Measurements from ENCODE around the gene TBRG1. TPM values are rescaled to one million over a fixed set of nuclear protein-coding genes. Genes with fewer than 3 reads are reported as not detected.
A peak's percentile ranks its signal among the peaks of the same experiment; 100 is the strongest.

TBRG1 gene
- polyA plus RNA-seq, 3 donors: 25.9 to 41.5 (median 30.3) TPM

- DNase-seq (ENCODE audit: extremely low read depth in 1 of 11, low read depth in 9 of 11, low spot score in 4 of 11): no peak
These were observed 16.9 kb upstream of the TBRG1 start for GRCh38 chr11:124605719-124606118.

- no peak for DNase-seq (ENCODE audit: extremely low read depth in 1 of 11, low read depth in 9 of 11, low spot score in 4 of 11)
These were observed 14.5 kb upstream of the TBRG1 start for GRCh38 chr11:124608147-124608546.

GRCh38 chr11:124610295-124610694 is 12.4 kb upstream of the TBRG1 start:
- no peak for DNase-seq (ENCODE audit: extremely low read depth in 1 of 11, low read depth in 9 of 11, low spot score in 4 of 11)

DNA sequence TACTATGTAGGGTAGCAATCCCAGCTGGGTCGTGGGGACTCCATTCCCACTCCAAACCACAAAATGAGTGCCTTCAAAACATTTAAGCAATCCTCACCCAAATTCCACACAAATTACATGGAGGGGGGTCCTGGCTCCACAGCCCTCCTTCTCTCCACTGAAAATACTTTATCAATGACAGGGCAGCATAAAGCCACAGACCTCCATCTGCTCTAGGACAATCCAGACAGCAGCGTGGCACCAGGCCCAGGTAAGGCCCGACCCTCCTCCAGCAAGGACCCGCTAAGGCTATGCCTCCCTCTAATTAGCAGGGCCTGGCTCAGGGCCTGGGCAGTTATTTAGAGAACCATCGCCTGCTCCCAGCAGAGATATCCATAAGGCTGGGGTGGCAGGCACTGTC is 11.6 kb upstream of the TBRG1 start, which contains the start of gene PANX3:
TSS of gene PANX3 (plus strand) at position 365 of the 400 bp plus-strand sequence. CDS start 129 bp downstream, outside the sequence.
- no peak for DNase-seq (ENCODE audit: extremely low read depth in 1 of 11, low read depth in 9 of 11, low spot score in 4 of 11)

DNA sequence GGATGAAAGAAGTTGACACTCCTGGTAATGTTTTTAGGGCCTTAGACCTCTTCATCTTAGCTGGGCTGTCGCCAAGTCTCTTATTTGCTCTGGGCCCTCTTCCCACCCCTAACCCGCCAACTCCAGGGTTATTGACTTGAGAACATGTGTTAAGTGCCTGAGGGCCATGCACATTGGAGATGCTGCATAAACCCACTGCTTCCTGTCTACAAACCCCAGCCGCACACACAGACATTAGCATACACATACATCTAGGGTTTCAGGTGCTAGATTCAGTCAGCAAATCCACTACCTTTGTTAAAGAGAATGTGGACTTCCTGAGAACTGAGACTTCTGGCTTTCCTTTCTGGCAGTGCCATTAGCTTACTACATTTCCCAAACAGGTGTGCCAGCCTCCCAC is 10.6 kb upstream of the TBRG1 start:
- DNase-seq (ENCODE audit: extremely low read depth in 1 of 11, low read depth in 9 of 11, low spot score in 4 of 11): no peak

DNA sequence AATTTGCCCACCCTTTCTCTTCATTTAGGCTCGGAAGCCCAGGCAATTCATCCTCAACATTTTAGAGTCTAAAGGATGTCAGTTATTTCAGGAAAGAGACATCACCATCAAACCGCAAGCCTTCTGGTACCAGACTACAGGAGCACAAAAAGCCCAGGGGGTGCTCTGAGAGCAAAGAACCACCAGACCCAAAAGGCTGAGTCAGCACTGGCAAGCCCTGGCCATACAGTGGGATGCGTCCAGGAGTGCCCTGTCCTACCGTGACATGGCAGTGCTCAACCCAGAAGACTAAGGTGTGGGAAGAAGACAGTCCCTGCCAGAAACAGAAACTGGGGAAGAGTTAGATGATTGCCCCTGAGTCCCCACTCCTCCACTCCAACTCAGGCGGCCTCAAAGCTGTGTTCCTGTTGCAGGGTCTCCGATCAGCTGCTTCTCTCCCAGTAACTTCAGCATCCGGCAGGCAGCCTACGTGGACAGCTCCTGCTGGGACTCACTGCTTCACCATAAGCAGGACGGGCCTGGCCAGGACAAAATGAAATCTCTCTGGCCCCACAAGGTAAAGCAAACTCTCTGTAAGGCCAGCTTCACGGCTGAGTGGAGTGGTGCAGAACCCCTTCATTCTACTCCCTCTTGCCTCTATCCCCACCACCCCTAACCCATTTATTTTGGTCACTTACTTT is 10.0 kb upstream of the TBRG1 start:
- peak in 2 of 11 donors; percentile 13 to 14 for DNase-seq (ENCODE audit: extremely low read depth in 1 of 11, low read depth in 9 of 11, low spot score in 4 of 11)

- no peak for DNase-seq (ENCODE audit: extremely low read depth in 1 of 11, low read depth in 9 of 11, low spot score in 4 of 11)
These were observed 3.8 kb upstream of the TBRG1 start for GRCh38 chr11:124618863-124619262.

DNA sequence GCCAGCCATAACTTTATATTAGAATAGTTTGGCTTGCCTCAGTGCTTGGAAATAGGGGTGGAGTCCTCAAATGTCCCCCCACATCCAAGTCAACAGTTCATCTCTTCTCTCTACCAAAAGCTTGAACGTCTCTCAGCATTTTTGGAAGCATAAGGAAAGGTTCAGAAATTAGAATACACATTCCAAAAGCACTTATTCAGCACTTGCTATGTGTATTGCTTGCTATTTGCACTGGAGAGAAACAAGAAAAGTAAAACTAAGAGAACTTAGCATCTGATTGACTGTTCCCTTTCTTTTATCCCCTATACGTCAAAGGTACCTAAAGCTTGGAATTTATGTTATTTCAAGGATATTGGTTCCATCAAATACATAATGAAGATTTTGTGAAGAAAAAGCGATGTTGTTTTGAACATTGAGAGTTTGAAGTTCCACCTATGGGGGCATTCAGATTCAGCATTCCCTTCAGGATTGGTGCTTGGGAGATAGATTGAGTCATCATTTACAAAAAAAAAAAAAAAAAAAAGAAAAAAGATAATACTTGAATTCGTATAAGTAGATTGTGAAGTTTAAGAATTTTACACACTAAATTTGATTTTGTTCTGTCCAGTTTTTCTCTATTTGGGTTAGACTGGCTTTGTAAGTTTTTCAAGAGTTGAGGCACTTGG is 1.3 kb downstream of the TBRG1 start:
- no peak for DNase-seq (ENCODE audit: extremely low read depth in 1 of 11, low read depth in 9 of 11, low spot score in 4 of 11)

DNA sequence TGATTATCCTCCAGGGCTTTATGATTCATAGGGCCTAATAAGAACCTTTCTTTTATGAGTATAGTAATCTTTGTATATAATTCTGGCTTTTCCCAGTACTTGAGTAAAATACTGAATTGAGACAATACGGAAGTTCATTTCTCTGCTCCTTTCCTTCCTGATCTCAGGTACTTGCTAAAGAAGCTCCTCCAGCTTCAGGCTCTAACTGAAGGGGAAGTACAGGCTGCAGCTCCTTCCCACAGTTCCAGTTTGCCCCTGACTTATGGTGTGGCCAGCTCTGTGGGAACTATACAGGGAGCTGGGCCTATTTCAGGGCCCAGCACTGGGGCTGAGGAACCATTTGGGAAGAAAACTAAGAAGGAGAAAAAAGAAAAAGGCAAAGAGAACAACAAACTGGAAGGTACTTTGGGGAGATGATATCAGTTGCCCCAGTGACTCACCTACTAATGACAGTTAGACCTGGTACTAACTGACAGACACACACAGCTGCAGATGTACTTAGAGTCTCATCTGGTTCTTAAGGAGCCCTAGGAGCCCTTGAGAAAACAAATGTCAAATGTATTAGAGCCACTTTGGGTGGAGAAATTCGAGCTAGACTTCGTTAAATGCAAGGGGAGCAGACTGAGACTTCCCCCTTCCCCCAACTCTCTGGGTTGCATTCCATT is 3.0 kb downstream of the TBRG1 start:
- DNase-seq (ENCODE audit: extremely low read depth in 1 of 11, low read depth in 9 of 11, low spot score in 4 of 11): no peak

DNA sequence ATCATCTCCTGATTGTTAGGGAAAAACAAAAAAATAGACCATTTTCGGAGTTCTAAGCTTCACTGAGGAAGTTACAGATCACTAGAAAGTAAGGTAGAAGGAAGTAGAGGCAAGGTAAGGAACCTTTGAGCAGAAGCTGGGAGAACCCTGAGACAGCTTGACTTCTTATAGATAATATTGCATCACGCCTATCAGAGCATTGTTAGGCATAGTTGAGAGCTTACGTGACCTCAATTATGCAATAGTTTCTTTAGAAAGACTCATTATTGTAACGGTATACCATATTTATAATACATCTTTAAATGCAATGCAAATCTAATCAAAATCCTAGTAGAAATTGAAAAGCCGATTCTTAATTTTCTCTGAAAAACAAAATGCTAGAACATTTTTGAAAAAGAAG is 4.9 kb downstream of the TBRG1 start:
- DNase-seq (ENCODE audit: extremely low read depth in 1 of 11, low read depth in 9 of 11, low spot score in 4 of 11): no peak

GRCh38 chr11:124629961-124630360 is 7.3 kb downstream of the TBRG1 start:
- DNase-seq (ENCODE audit: extremely low read depth in 1 of 11, low read depth in 9 of 11, low spot score in 4 of 11): no peak

- DNase-seq (ENCODE audit: extremely low read depth in 1 of 11, low read depth in 9 of 11, low spot score in 4 of 11): no peak
These were observed 10.7 kb downstream of the TBRG1 start for GRCh38 chr11:124633355-124633754.

GRCh38 chr11:124635932-124636331 is 13.3 kb downstream of the TBRG1 start:
- DNase-seq (ENCODE audit: extremely low read depth in 1 of 11, low read depth in 9 of 11, low spot score in 4 of 11): peak in 1 of 11 donors; percentile 24

GRCh38 chr11:124638500-124638899 is 15.8 kb downstream of the TBRG1 start:
- DNase-seq (ENCODE audit: extremely low read depth in 1 of 11, low read depth in 9 of 11, low spot score in 4 of 11): no peak

DNA sequence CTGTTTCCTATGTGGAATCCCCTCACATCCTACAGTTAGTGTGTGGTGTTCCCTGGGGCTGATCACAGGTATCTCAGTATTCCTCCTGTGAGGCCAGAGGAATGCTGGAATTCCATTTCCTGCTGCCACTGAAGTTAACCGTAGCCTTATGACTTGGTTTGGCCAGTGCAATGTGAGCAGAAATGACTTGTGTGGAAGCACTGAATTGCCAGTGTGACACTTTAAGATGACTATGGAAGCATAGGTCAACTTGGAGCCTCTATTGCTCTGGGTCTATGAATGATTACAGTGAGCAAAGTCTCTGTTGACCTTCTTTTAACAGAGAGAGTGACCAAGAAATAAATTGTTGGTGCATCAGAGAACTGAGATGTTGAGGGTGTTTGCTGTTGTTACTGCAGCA is 16.5 kb downstream of the TBRG1 start:
- DNase-seq (ENCODE audit: extremely low read depth in 1 of 11, low read depth in 9 of 11, low spot score in 4 of 11): no peak

DNA sequence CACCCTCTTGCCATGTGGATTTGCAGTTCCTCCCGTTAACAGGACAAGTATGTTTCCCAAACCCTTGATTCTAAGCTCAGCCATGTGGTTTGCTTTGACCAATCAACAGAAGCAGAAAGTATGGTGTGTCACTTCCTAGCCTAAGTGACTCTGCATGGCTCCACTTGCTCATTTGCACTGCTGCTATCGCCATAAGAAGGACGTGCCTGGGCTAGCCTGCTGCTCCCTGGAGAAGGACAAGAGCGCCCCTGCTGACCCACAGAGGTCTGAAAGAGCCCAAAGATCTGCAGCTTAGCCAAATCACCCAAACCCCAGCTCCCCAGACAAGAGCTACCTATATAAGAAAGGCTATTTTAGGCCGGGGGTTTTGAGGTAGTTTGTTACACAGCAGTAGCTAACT is 18.0 kb downstream of the TBRG1 start:
- DNase-seq (ENCODE audit: extremely low read depth in 1 of 11, low read depth in 9 of 11, low spot score in 4 of 11): no peak

- DNase-seq (ENCODE audit: extremely low read depth in 1 of 11, low read depth in 9 of 11, low spot score in 4 of 11): no peak
These were observed 20.0 kb downstream of the TBRG1 start for GRCh38 chr11:124642628-124643027.

DNA sequence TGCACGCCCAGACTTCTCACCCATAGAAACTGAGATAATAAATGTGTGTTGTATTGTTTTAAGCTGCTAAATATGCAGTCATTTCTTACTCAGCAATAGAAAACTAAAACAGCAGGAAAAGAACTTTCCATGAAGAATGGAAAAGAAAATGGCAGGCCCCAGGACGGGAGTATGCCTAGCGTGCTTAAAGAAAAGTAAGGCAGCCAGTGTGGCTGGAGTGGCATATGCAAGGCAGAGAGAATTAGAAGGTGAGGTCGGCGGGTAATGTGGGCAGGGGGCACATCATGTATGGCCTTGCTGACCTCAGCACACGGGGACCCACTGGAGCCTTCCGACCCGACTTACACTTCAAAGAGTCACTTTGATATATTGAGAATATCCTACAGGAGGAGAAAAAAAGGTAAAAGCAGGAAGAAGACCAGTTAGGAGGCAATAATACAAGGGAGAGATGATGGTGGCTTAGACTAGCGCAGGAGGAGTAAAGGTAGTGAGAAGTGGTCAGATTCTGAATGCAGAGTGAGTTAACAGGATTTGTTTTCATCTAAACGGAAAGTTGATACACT is 20.5 kb downstream of the TBRG1 start:
- DNase-seq (ENCODE audit: extremely low read depth in 1 of 11, low read depth in 9 of 11, low spot score in 4 of 11): no peak

- DNase-seq (ENCODE audit: extremely low read depth in 1 of 11, low read depth in 9 of 11, low spot score in 4 of 11): no peak
These were observed 21.2 kb downstream of the TBRG1 start for GRCh38 chr11:124643605-124644425.
